Inflammatory macrophage (primary cell): ENCODE data around the gene ARL3.
A peak's percentile ranks its signal among the peaks of the same experiment; 100 is the strongest.
"Not testable (repeated sequence)": the region's sequence is repeated elsewhere in the genome, so short reads cannot be mapped to it uniquely, and the experiment has no call there.

Experiments used
- DNase-seq, 2 donors: peaks; one replicate each; pipeline ENCODE4 v3.0.0-alpha.2; 2020 to 2022
- total RNA-seq, 18 experiments: gene quantifications; one replicate each; lab custom pipeline; 2026; ENCODE audit warnings: mixed read lengths in 6 of 18, inconsistent platforms in 2 of 18; lab: John Stamatoyannopoulos, UW

Gene ARL3
- total RNA-seq = 2.0 to 14.4 (median 8.4) reads per million in 18 experiments

GRCh38 chr10:102713814-102714620 lies at the start of gene ARL3:
Gene ARL3, minus strand, starts transcription at chr10:102714397. Its CDS starts 122 bp downstream, at chr10:102714275.
- DNase-seq = peak; percentile 99 to 100

GRCh38 chr10:102763037-102763607 lies 48.9 kb upstream of the ARL3 start:
- no peak for DNase-seq

GRCh38 chr10:102762401-102763015 lies 48.3 kb upstream of the ARL3 start:
- DNase-seq = no peak

- no peak for DNase-seq
These were observed 47.8 kb upstream of the ARL3 start for GRCh38 chr10:102761981-102762380.

GRCh38 chr10:102759497-102760210 lies 45.5 kb upstream of the ARL3 start:
- DNase-seq = no peak

GRCh38 chr10:102758933-102759262 lies 44.7 kb upstream of the ARL3 start:
- not testable (repeated sequence) for DNase-seq

GRCh38 chr10:102758240-102758932 lies 44.2 kb upstream of the ARL3 start:
- peak in 1 of 2 donors; percentile 14 for DNase-seq

- no peak for DNase-seq
These were observed 43.1 kb upstream of the ARL3 start for GRCh38 chr10:102757323-102757722.

- DNase-seq = no peak
These were observed 39.5 kb upstream of the ARL3 start for GRCh38 chr10:102753718-102754117.

- DNase-seq = peak; percentile 55 to 59
These were observed 38.9 kb upstream of the ARL3 start for GRCh38 chr10:102752934-102753664.

GRCh38 chr10:102752266-102752930 lies 38.2 kb upstream of the ARL3 start:
- no peak for DNase-seq

- DNase-seq = no peak
These were observed 31.0 kb upstream of the ARL3 start for GRCh38 chr10:102745157-102745556.

GRCh38 chr10:102744374-102745051 lies 30.3 kb upstream of the ARL3 start:
- DNase-seq = no peak

GRCh38 chr10:102743588-102744373 lies 29.6 kb upstream of the ARL3 start, which contains the start of gene WBP1L:
Gene WBP1L, plus strand, starts transcription at chr10:102743948. Its CDS starts 106 bp downstream, at chr10:102744054.
- DNase-seq = peak; percentile 99 to 100

- no peak for DNase-seq
These were observed 28.9 kb upstream of the ARL3 start for GRCh38 chr10:102743078-102743587.

GRCh38 chr10:102742313-102742712 lies 28.1 kb upstream of the ARL3 start:
- DNase-seq = not testable (repeated sequence)

GRCh38 chr10:102741726-102742237 lies 27.6 kb upstream of the ARL3 start:
- no peak for DNase-seq

GRCh38 chr10:102740229-102740628 lies 26.0 kb upstream of the ARL3 start:
- DNase-seq = no peak

- DNase-seq = peak; percentile 50 to 55
These were observed 24.5 kb upstream of the ARL3 start for GRCh38 chr10:102738692-102739121.
